BE2C (cell line): ENCODE measurements around the gene OR14A16.

Source experiments
- DNase-seq: peaks from one replicate; pipeline ENCODE4 v3.0.0-alpha.2; 2020
- H3K27me3 ChIP-seq: fragments of 250-450 bp; sonication (Bioruptor Pico); 2 replicates; pipeline ENCODE4 v1.5.1; 2020; ENCODE audit warnings: mild to moderate bottlenecking
- H3K36me3 ChIP-seq: fragments of 250-450 bp; sonication (Bioruptor Pico); 2 replicates; pipeline ENCODE4 v1.5.1; 2020; ENCODE audit warnings: mild to moderate bottlenecking
- H3K4me1 ChIP-seq: fragments of 250-450 bp; sonication (Bioruptor Pico); 2 replicates; pipeline ENCODE4 v1.5.1; 2020
- H3K4me3 ChIP-seq: 2 replicates; pipeline ENCODE4 v1.5.1; 2011; ENCODE audit warnings: low read depth, low read length
- H3K9me3 ChIP-seq: fragments of 250-450 bp; sonication (Bioruptor Pico); 2 replicates; pipeline ENCODE4 v1.5.1; 2020
- CTCF ChIP-seq: IDR thresholded peaks from 2 replicates; pipeline ENCODE4 v1.5.1; 2012; ENCODE audit warnings: mild to moderate bottlenecking, low read depth, low read length

Gene OR14A16

GRCh38 chr1:247857069-247857984 is 33.4 kb upstream of the OR14A16 start, which contains the start of gene TRIM58:
TSS of gene TRIM58 (plus strand) at chr1:247857187. CDS start at chr1:247857247, 60 bp downstream.
- no peaks in the 10 kb centered on the region for H3K9me3 ChIP-seq
- peaks cover 11% of the 10 kb centered on the region; the same call in 1 of the 2 replicates for H3K27me3 ChIP-seq
- no peaks in the 10 kb centered on the region for H3K4me1 ChIP-seq
- peak; percentile 61 for DNase-seq
- TF ChIP-seq CTCF = 0 out of 2 replicates have a peak, but pooled peaks have one; percentile 14
- H3K36me3 ChIP-seq = no peaks in the 10 kb centered on the region
- peak within 1 kb of the TSS; percentile 43 for H3K4me3 ChIP-seq

GRCh38 chr1:247855911-247856310 is 32.0 kb upstream of the OR14A16 start:
- H3K36me3 ChIP-seq = no peaks in the 10 kb centered on the region
- no peaks in the 10 kb centered on the region for H3K4me1 ChIP-seq
- no peaks in the 10 kb centered on the region for H3K9me3 ChIP-seq
- H3K4me3 ChIP-seq = no peak overlapping the region
- peaks cover 11% of the 10 kb centered on the region; the same call in 1 of the 2 replicates for H3K27me3 ChIP-seq
- TF ChIP-seq CTCF = no peak
- no peak for DNase-seq

- Histone ChIP-seq H3K4me3 (no peak overlapping the region), H3K9me3 (no peaks in the 10 kb centered on the region), H3K4me1 (no peaks in the 10 kb centered on the region), H3K36me3 (no peaks in the 10 kb centered on the region), H3K27me3 (peaks cover 11% of the 10 kb centered on the region; the same call in 1 of the 2 replicates)
- TF ChIP-seq CTCF = no peak
- DNase-seq = no peak
These were observed 31.1 kb upstream of the OR14A16 start for GRCh38 chr1:247854899-247855545.

GRCh38 chr1:247849616-247850015 is 25.7 kb upstream of the OR14A16 start:
- no peak for TF ChIP-seq CTCF
- Histone ChIP-seq H3K9me3 (no peaks in the 10 kb centered on the region), H3K4me3 (no peak overlapping the region), H3K4me1 (no peaks in the 10 kb centered on the region), H3K27me3 (no peaks in the 10 kb centered on the region), H3K36me3 (no peaks in the 10 kb centered on the region)
- no peak for DNase-seq

GRCh38 chr1:247848346-247848745 is 24.4 kb upstream of the OR14A16 start:
- Histone ChIP-seq H3K27me3 (no peaks in the 10 kb centered on the region), H3K4me1 (no peaks in the 10 kb centered on the region), H3K36me3 (no peaks in the 10 kb centered on the region), H3K4me3 (no peak overlapping the region), H3K9me3 (no peaks in the 10 kb centered on the region)
- no peak for TF ChIP-seq CTCF
- no peak for DNase-seq

GRCh38 chr1:247845693-247846017 is 21.7 kb upstream of the OR14A16 start:
- no peaks in the 10 kb centered on the region for H3K27me3 ChIP-seq
- H3K4me1 ChIP-seq = no peaks in the 10 kb centered on the region
- TF ChIP-seq CTCF = no peak
- no peaks in the 10 kb centered on the region for H3K9me3 ChIP-seq
- H3K4me3 ChIP-seq = no peak overlapping the region
- no peak for DNase-seq
- no peaks in the 10 kb centered on the region for H3K36me3 ChIP-seq
